ENCODE data around the gene OPCML. TPM values are rescaled to one million over a fixed set of nuclear protein-coding genes. Genes with fewer than 3 reads are reported as not detected.

Gene OPCML
- total and polyA plus RNA-seq, 2 of the 13 experiments (the other 11 are each of a cell fraction or from before 2014, with no cell fraction given) = not detected

DNA sequence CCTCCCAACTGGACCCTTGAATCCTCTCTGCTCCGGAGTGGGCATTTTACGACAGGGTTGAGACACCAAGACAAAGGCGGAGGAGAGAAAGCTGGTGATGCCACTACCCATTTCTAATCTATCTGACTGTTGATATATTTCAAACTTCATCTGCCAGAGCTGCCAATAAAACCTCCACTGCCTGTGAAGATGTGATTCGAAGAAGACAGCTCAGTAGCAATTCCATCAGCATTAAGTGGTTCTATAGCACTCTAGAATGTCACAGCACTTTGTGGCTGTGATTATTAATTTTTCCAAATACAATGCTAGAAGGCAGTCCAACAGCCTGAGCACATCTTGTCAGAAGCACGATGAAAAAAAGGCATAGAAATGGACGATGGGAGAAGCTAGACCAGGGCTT lies 282.8 kb downstream of the OPCML start:
- ChIA-PET CTCF (ENCODE audit: low intra/inter-chr PET ratio, low total read pairs) (no interaction called here), POLR2A (no interaction called here)
- TF ChIP-seq SNRNP70 (IDR thresholded peaks at IDR 0.05; ENCODE audit: low read depth, low read length) (no peak), ZNF558 (CRISPR knock-in tag; IDR thresholded peaks at IDR 0.05; ENCODE audit: borderline replicate concordance) (no peak), ZNF781 (CRISPR knock-in tag; IDR thresholded peaks at IDR 0.05; ENCODE audit: borderline replicate concordance, not compliant biosample characterization) (no peak), PITX1 (CRISPR knock-in tag; IDR thresholded peaks at IDR 0.05) (no peak), ZNF614 (CRISPR knock-in tag; IDR thresholded peaks at IDR 0.05; ENCODE audit: borderline replicate concordance) (no peak), RFX3 (CRISPR knock-in tag; IDR thresholded peaks at IDR 0.05) (no peak), GABPB1 (CRISPR knock-in tag; IDR thresholded peaks at IDR 0.05) (no peak)
- no peaks in the 10 kb centered on the region; a peak in 1 of 5 replicates for H3K27me3 ChIP-seq (ENCODE audit: control insufficient read depth in 1 of 2, insufficient read depth in 2 of 2, low read length in 2 of 2)
- H4K20me1 ChIP-seq (ENCODE audit: insufficient read depth, low read length) = no peaks in the 10 kb centered on the region
- no peak overlapping the region for H2AFZ ChIP-seq (ENCODE audit: low read length)
- in situ Hi-C loops (cut with HindIII; ENCODE audit: extremely low pct_ligation_motif_present, low pct_unique_long_range_greater_than_20kb) = no loop called here
- FAIRE-seq (no peak), ATAC-seq (no peak), DNase-seq (ENCODE audit: low spot score) (no peak)
- H3K4me3 ChIP-seq (replicated peaks in 1 of 3; ENCODE audit: insufficient read depth in 1 of 3, low read depth in 2 of 3, low read length in 3 of 3) = no peak overlapping the region
- no TSS peak for BruUV-seq (replicated peaks)
- no peaks in the 10 kb centered on the region for H3K4me1 ChIP-seq (ENCODE audit: insufficient read depth, low read length)
- H3K36me3 ChIP-seq (replicated peaks in 1 of 2; ENCODE audit: control insufficient read depth in 1 of 2, insufficient read depth in 2 of 2, low read length in 2 of 2) = no peaks in the 10 kb centered on the region
- WGBS (ENCODE audit: low lambda C conversion rate) = 28% methylated on average over 6 of the region's 6 CpGs
- H3K9ac ChIP-seq (ENCODE audit: insufficient read depth, low read depth, low read length) = no peak overlapping the region
- H3K9me3 ChIP-seq (ENCODE audit: low read length) = no peaks in the 10 kb centered on the region
- no peak overlapping the region for H3K4me2 ChIP-seq (ENCODE audit: low read depth, low read length)
- no peak overlapping the region for H3K27ac ChIP-seq (ENCODE audit: extremely low read length, insufficient read depth, low read length)
- intact Hi-C loops (cut with micrococcal nuclease; ENCODE audit: unreplicated experiment) = no loop called here
- no peaks in the 10 kb centered on the region for H3K79me2 ChIP-seq (ENCODE audit: insufficient read depth, low read length)

DNA sequence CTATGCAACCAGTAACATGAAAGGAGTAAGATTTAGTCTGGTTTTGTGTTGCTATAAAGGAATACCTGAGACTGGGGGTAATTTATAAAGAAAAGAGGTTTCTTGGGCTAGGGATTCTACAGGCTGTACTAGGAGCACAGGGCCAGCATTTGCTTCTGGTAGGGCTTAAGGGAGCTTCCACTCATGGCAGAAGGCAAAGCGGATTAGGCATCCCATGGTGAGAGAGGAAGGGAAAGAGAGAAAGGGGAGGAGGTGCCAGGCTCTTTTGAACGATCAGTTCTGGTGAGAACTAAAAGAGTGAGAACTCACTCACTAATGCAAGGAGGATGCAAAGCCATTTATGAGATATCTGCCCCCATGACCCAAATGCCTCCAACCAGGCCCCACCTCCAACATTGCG lies 283.2 kb downstream of the OPCML start:
- no peak overlapping the region for H3K27ac ChIP-seq (ENCODE audit: extremely low read length, insufficient read depth, low read length)
- DNase-seq (ENCODE audit: low spot score) (no peak), FAIRE-seq (no peak), ATAC-seq (no peak)
- CTCF ChIA-PET (ENCODE audit: low intra/inter-chr PET ratio, low total read pairs) = no interaction called here
- H3K27me3 ChIP-seq (ENCODE audit: control insufficient read depth in 1 of 2, insufficient read depth in 2 of 2, low read length in 2 of 2) = no peaks in the 10 kb centered on the region; a peak in 1 of 5 replicates
- no peak overlapping the region for H3K4me2 ChIP-seq (ENCODE audit: low read depth, low read length)
- BruUV-seq (replicated peaks) = no TSS peak
- in situ Hi-C loops (cut with HindIII; ENCODE audit: extremely low pct_ligation_motif_present, low pct_unique_long_range_greater_than_20kb) = no loop called here
- WGBS (ENCODE audit: low lambda C conversion rate) = 15% methylated on average over 3 of the region's 3 CpGs
- H3K4me1 ChIP-seq (ENCODE audit: insufficient read depth, low read length) = no peaks in the 10 kb centered on the region
- no peaks in the 10 kb centered on the region for H4K20me1 ChIP-seq (ENCODE audit: insufficient read depth, low read length)
- POLR2A ChIA-PET = no interaction called here
- H3K9ac ChIP-seq (ENCODE audit: insufficient read depth, low read depth, low read length) = no peak overlapping the region
- no peaks in the 10 kb centered on the region for H3K9me3 ChIP-seq (ENCODE audit: low read length)
- intact Hi-C loops (cut with micrococcal nuclease; ENCODE audit: unreplicated experiment) = no loop called here
- no peaks in the 10 kb centered on the region for H3K36me3 ChIP-seq (replicated peaks in 1 of 2; ENCODE audit: control insufficient read depth in 1 of 2, insufficient read depth in 2 of 2, low read length in 2 of 2)
- H2AFZ ChIP-seq (ENCODE audit: low read length) = no peak overlapping the region
- no peak overlapping the region for H3K4me3 ChIP-seq (replicated peaks in 1 of 3; ENCODE audit: insufficient read depth in 1 of 3, low read depth in 2 of 3, low read length in 3 of 3)
- no peaks in the 10 kb centered on the region for H3K79me2 ChIP-seq (ENCODE audit: insufficient read depth, low read length)
- TF ChIP-seq ZBTB7B (CRISPR knock-in tag; IDR thresholded peaks at IDR 0.05) = no peak
- TF ChIP-seq ZNF572 (CRISPR knock-in tag; IDR thresholded peaks at IDR 0.05) = no peak
- TF ChIP-seq, protein P1, sequence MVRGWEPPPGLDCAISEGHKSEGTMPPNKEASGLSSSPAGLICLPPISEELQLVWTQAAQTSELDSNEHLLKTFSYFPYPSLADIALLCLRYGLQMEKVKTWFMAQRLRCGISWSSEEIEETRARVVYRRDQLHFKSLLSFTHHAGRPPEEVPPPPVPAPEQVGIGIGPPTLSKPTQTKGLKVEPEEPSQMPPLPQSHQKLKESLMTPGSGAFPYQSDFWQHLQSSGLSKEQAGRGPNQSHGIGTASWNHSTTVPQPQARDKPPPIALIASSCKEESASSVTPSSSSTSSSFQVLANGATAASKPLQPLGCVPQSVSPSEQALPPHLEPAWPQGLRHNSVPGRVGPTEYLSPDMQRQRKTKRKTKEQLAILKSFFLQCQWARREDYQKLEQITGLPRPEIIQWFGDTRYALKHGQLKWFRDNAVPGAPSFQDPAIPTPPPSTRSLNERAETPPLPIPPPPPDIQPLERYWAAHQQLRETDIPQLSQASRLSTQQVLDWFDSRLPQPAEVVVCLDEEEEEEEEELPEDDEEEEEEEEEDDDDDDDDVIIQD (CRISPR knock-in tag; IDR thresholded peaks at IDR 0.05; ENCODE audit: low read depth) = no peak

All from HepG2 (cell line).